Uterus (tissue), 2 donors: ENCODE results near the gene PPEF1.

ENCODE experiments used
- POLR2A ChIP-seq, 2 donors: fragments of 450-650 bp; IDR thresholded peaks; one replicate each; pipeline ENCODE4 v1.6.1; 2016; ENCODE audit warnings: antibody characterized with exemption in 2 of 2, mild to moderate bottlenecking in 1 of 2, moderate library complexity in 1 of 2
- TF ChIP-seq, protein P1 (sequence below), 4 experiments: fragments of 200-600 bp in 2 of 4; fragments of 450-650 bp in 2 of 4; sonication (generic) in 2 of 4; IDR thresholded peaks; one replicate each; pipeline ENCODE4 v1.5.1; 2016 to 2019; ENCODE audit warnings: antibody characterized with exemption in 4 of 4, mild to moderate bottlenecking in 2 of 4, moderate library complexity in 1 of 4

GRCh38 chrX:18874560-18875255 is 167.3 kb downstream of the PPEF1 start:
- TF ChIP-seq, protein P1, sequence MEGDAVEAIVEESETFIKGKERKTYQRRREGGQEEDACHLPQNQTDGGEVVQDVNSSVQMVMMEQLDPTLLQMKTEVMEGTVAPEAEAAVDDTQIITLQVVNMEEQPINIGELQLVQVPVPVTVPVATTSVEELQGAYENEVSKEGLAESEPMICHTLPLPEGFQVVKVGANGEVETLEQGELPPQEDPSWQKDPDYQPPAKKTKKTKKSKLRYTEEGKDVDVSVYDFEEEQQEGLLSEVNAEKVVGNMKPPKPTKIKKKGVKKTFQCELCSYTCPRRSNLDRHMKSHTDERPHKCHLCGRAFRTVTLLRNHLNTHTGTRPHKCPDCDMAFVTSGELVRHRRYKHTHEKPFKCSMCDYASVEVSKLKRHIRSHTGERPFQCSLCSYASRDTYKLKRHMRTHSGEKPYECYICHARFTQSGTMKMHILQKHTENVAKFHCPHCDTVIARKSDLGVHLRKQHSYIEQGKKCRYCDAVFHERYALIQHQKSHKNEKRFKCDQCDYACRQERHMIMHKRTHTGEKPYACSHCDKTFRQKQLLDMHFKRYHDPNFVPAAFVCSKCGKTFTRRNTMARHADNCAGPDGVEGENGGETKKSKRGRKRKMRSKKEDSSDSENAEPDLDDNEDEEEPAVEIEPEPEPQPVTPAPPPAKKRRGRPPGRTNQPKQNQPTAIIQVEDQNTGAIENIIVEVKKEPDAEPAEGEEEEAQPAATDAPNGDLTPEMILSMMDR (IDR thresholded peaks at IDR 0.05) = no peak
- TF ChIP-seq POLR2A (IDR thresholded peaks at IDR 0.05) = no peak
